ENCODE measurements around the gene ATG16L2.

- TF ChIP-seq CTCF (IDR thresholded peaks at IDR 0.05 in 4 of 5, conservative IDR thresholded peaks at IDR 0.05 in 1 of 5) (no peak), POLR2A (IDR thresholded peaks at IDR 0.05) (no peak)
Measured at GRCh38 chr11:72807021-72807693, 7.1 kb upstream of the ATG16L2 start.
